Posterior cingulate gyrus (tissue), 11 donors: Measurements from ENCODE around the gene CDH13.

Experiments used
- DNase-seq, 10 donors: peaks; one replicate each; pipeline versions ENCODE4 v3.0.0 to v3.0.0-alpha.2; 2020 to 2021; ENCODE audit warnings: mixed read lengths in 3 of 10
- intact Hi-C: fragments of 100-400 bp; cut with DNase I; formaldehyde crosslinking; loops from one replicate; pipeline ENCODE4 v1.15.1; 2023

The CDH13 gene

GRCh38 chr16:83353241-83353640, 726.5 kb downstream of the CDH13 start:
- no peak for DNase-seq
- intact Hi-C loops: loop anchor here (10.0 kb wide), 1 partner anchor 148 kb away; no protein-coding TSS in a partner anchor

- peak in 2 of 10 donors; percentile 13 to 75 for DNase-seq
- intact Hi-C loops: loop anchor here (10.0 kb wide), 1 partner anchor 149 kb away; no protein-coding TSS in a partner anchor
Observed at GRCh38 chr16:83354015-83354414, 727.2 kb downstream of the CDH13 start.

GRCh38 chr16:83355570-83356218, 728.9 kb downstream of the CDH13 start:
- intact Hi-C loops: loop anchor here (5.0 to 10.0 kb wide), 2 partner anchors 151 to 243 kb away; no protein-coding TSS in a partner anchor
- peak in 1 of 10 donors; percentile 52 for DNase-seq

- peak in 1 of 10 donors; percentile 40 for DNase-seq
- intact Hi-C loops: loop anchor here (5.0 to 10.0 kb wide), 2 partner anchors 151 to 244 kb away; no protein-coding TSS in a partner anchor
Observed at GRCh38 chr16:83356266-83356665, 729.5 kb downstream of the CDH13 start.

GRCh38 chr16:83356986-83357385, 730.2 kb downstream of the CDH13 start:
- intact Hi-C loops: loop anchor here (5.0 to 10.0 kb wide), 2 partner anchors 152 to 245 kb away; no protein-coding TSS in a partner anchor
- DNase-seq: no peak

- intact Hi-C loops: no loop called here
- DNase-seq: peak in 4 of 10 donors; percentile 45 to 84 (median 76)
Observed at GRCh38 chr16:83363521-83363920, 736.8 kb downstream of the CDH13 start.

GRCh38 chr16:83365166-83365565, 738.4 kb downstream of the CDH13 start:
- intact Hi-C loops: no loop called here
- DNase-seq: no peak

- intact Hi-C loops: no loop called here
- peak in 1 of 10 donors; percentile 69 for DNase-seq
Observed at GRCh38 chr16:83366228-83366627, 739.5 kb downstream of the CDH13 start.

GRCh38 chr16:83374979-83375378, 748.2 kb downstream of the CDH13 start:
- DNase-seq: no peak
- intact Hi-C loops: no loop called here

GRCh38 chr16:83389751-83390150, 763.0 kb downstream of the CDH13 start:
- DNase-seq: no peak
- intact Hi-C loops: no loop called here

- intact Hi-C loops: no loop called here
- DNase-seq: no peak
Observed at GRCh38 chr16:83390759-83391158, 764.0 kb downstream of the CDH13 start.

GRCh38 chr16:83392743-83393142, 766.0 kb downstream of the CDH13 start:
- no peak for DNase-seq

GRCh38 chr16:83393196-83393981, 766.6 kb downstream of the CDH13 start:
- intact Hi-C loops: no loop called here
- no peak for DNase-seq

More at GRCh38 chr16:83392743-83393142, 766.0 kb downstream of the CDH13 start:
- intact Hi-C loops: no loop called here

GRCh38 chr16:83397601-83398291, 771.0 kb downstream of the CDH13 start:
- intact Hi-C loops: no loop called here
- DNase-seq: peak in 1 of 10 donors; percentile 7

GRCh38 chr16:83400234-83400633, 773.5 kb downstream of the CDH13 start:
- no peak for DNase-seq
- intact Hi-C loops: no loop called here

GRCh38 chr16:83402160-83402814, 775.5 kb downstream of the CDH13 start:
- intact Hi-C loops: no loop called here
- DNase-seq: no peak

- no peak for DNase-seq
- intact Hi-C loops: no loop called here
Observed at GRCh38 chr16:83402967-83403366, 776.2 kb downstream of the CDH13 start.

GRCh38 chr16:83403761-83404160, 777.0 kb downstream of the CDH13 start:
- intact Hi-C loops: no loop called here
- DNase-seq: no peak

GRCh38 chr16:83404261-83404660, 777.5 kb downstream of the CDH13 start:
- no peak for DNase-seq
- intact Hi-C loops: no loop called here

- DNase-seq: no peak
- intact Hi-C loops: no loop called here
Observed at GRCh38 chr16:83407928-83408327, 781.2 kb downstream of the CDH13 start.
